Spleen (tissue), 11 donors: ENCODE measurements around the gene NFIX. TPM values are rescaled to one million over a fixed set of nuclear protein-coding genes. Genes with fewer than 3 reads are reported as not detected.

Experiments used
- DNase-seq: peaks from one replicate; pipeline ENCODE4 v3.0.0-alpha.2; 2020
- H3K27ac ChIP-seq, 8 donors: fragments of 200-600 bp; sonication (generic) in 7 of 8; 1 replicate in 4 of 8; 2 replicates in 4 of 8; pipeline versions ENCODE4 v1.5.0 to v1.8.0; 2016 to 2021; ENCODE audit warnings: inconsistent platforms in 4 of 8, mild to moderate bottlenecking in 4 of 8, moderate library complexity in 1 of 8
- H3K27me3 ChIP-seq, 7 donors: fragments of 200-600 bp; sonication (generic) in 6 of 7; replicated peaks in 1 of 7; 1 replicate in 4 of 7; 2 replicates in 3 of 7; pipeline versions ENCODE4 v1.5.0 to v1.8.0; 2016 to 2021; ENCODE audit warnings: inconsistent platforms in 3 of 7, mild to moderate bottlenecking in 1 of 7
- H3K36me3 ChIP-seq, 6 donors: fragments of 200-600 bp; sonication (generic) in 5 of 6; 1 replicate in 4 of 6; 2 replicates in 2 of 6; pipeline versions ENCODE4 v1.5.0 to v1.8.0; 2016 to 2021; ENCODE audit warnings: inconsistent platforms in 2 of 6
- H3K4me1 ChIP-seq, 6 donors: fragments of 200-600 bp; sonication (generic) in 5 of 6; 1 replicate in 3 of 6; 2 replicates in 3 of 6; pipeline versions ENCODE4 v1.5.0 to v1.8.0; 2016 to 2021; ENCODE audit warnings: inconsistent platforms in 3 of 6
- H3K4me3 ChIP-seq, 8 donors: fragments of 200-600 bp; sonication (generic) in 7 of 8; 1 replicate in 4 of 8; 2 replicates in 4 of 8; pipeline versions ENCODE4 v1.5.0 to v1.8.0; 2016 to 2021; ENCODE audit warnings: inconsistent platforms in 4 of 8, mild to moderate bottlenecking in 4 of 8, moderate library complexity in 2 of 8
- H3K9me3 ChIP-seq, 8 donors: fragments of 200-600 bp; sonication (generic) in 7 of 8; 1 replicate in 4 of 8; 2 replicates in 4 of 8; pipeline versions ENCODE4 v1.5.0 to v1.8.0; 2016 to 2021; ENCODE audit warnings: inconsistent platforms in 4 of 8
- CTCF ChIP-seq, 11 experiments: fragments of 200-600 bp in 7 of 11; fragments of 450-650 bp in 4 of 11; sonication (generic) in 4 of 11; IDR thresholded peaks in 8 of 11; conservative IDR thresholded peaks in 3 of 11; 1 replicate in 7 of 11; 2 replicates in 4 of 11; pipeline versions ENCODE4 v1.4.0 to v1.8.0; 2016 to 2021; ENCODE audit warnings: antibody characterized with exemption in 11 of 11, inconsistent platforms in 4 of 11, mild to moderate bottlenecking in 1 of 11
- POLR2A ChIP-seq, 3 donors: fragments of 450-650 bp; IDR thresholded peaks; one replicate each; pipeline ENCODE4 v1.5.1; 2017; ENCODE audit warnings: antibody characterized with exemption in 3 of 3, mild to moderate bottlenecking in 1 of 3
- POLR2AphosphoS5 ChIP-seq, 3 donors: sonication (generic); formaldehyde crosslinking; IDR thresholded peaks; one replicate each; pipeline ENCODE4 v1.5.1; 2017; ENCODE audit warnings: antibody characterized with exemption in 3 of 3
- WGBS, 5 donors: extraction: QIAGEN DNeasy Blood & Tissue Kit in 3 of 5; methylation state at CpG; one replicate each; pipeline versions ENCODE4 v1.1.5 to v1.1.7; 2013 to 2018; 5-methylcytosine and 5-hydroxymethylcytosine counted together
- intact Hi-C: fragments of 100-400 bp; cut with DNase I; formaldehyde crosslinking; loops from one replicate; pipeline ENCODE4 v1.15.0; 2023; ENCODE audit warnings: low total_unique reads
- polyA plus RNA-seq, 3 donors: library from polyadenylated mRNA; stranded (reverse); fragments of 200-250 nt; gene quantifications; one replicate each; pipeline ENCODE4 v1.2.1, GENCODE V29; 2013
- total RNA-seq, 7 donors: library from RNA; depleted of rRNA in 3 of 7; stranded (reverse); fragments of >200 nt in 3 of 7; fragmentation: NEBNext Ultra II Directional in 4 of 7; extraction: Animal tissue kit (Norgen Biotek cat#: 25700) in 4 of 7; gene quantifications; one replicate each; pipeline versions ENCODE4 v1.1.0 to v1.2.1, GENCODE V29; 2016 to 2021
- donor health status: healthy with polysubstance abuse.
- donor health status: DM: no; HTN: no; CAD: no; lungs with moderate emphysema.
- donor health status: DM: no; HTN: no; CAD: no.
- donor health status: Bipolar disorder and iron deficiency.
- donor health status: healthy.
- donor health status: DM: no; HTN: no; CAD: no.
- donor health status: DM: yes; HTN: yes; CAD: no.

The NFIX gene
- total and polyA plus RNA-seq, 10 donors = 1.1 to 41.4 (median 17.5) TPM

GRCh38 chr19:13015361-13016223 is 20.3 kb downstream of the NFIX start:
- intact Hi-C loops = no loop called here
- H3K36me3 ChIP-seq = no peaks in the 10 kb centered on the region
- DNase-seq = no peak
- TF ChIP-seq POLR2A (IDR thresholded peaks at IDR 0.05) (no peak), CTCF (IDR thresholded peaks at IDR 0.05 in 8 of 11, conservative IDR thresholded peaks at IDR 0.05 in 3 of 11) (no peak), POLR2AphosphoS5 (IDR thresholded peaks at IDR 0.05) (no peak)
- peaks cover 0 to 64% (median 39%) of the 10 kb centered on the region in 7 donors for H3K27me3 ChIP-seq
- H3K27ac ChIP-seq = no peak overlapping the region
- H3K9me3 ChIP-seq = no peaks in the 10 kb centered on the region
- no peak overlapping the region for H3K4me3 ChIP-seq
- WGBS, 5 donors = 77 to 86% (median 84%) methylated on average over 12 of the region's 12 CpGs
- H3K4me1 ChIP-seq = peaks cover 20 to 94% (median 67%) of the 10 kb centered on the region in 6 donors

GRCh38 chr19:13016245-13016627 is 21.0 kb downstream of the NFIX start:
- no peak for DNase-seq
- 66 to 90% (median 84%) methylated on average over 7 of the region's 7 CpGs for WGBS, 5 donors
- Histone ChIP-seq H3K36me3 (no peaks in the 10 kb centered on the region), H3K4me1 (peaks cover 20 to 93% (median 67%) of the 10 kb centered on the region in 6 donors), H3K9me3 (no peaks in the 10 kb centered on the region), H3K27ac (peak overlapping the region in 1 of 8 donors; percentile 91), H3K4me3 (no peak overlapping the region), H3K27me3 (peaks cover 0 to 58% (median 34%) of the 10 kb centered on the region in 7 donors)
- intact Hi-C loops = no loop called here
- no peak for TF ChIP-seq POLR2AphosphoS5 (IDR thresholded peaks at IDR 0.05)
- no peak for TF ChIP-seq POLR2A (IDR thresholded peaks at IDR 0.05)
- TF ChIP-seq CTCF (IDR thresholded peaks at IDR 0.05 in 8 of 11, conservative IDR thresholded peaks at IDR 0.05 in 3 of 11) = no peak

GRCh38 chr19:13016628-13017305 is 21.5 kb downstream of the NFIX start:
- no peak for TF ChIP-seq POLR2AphosphoS5 (IDR thresholded peaks at IDR 0.05)
- no peak for TF ChIP-seq CTCF (IDR thresholded peaks at IDR 0.05 in 8 of 11, conservative IDR thresholded peaks at IDR 0.05 in 3 of 11)
- TF ChIP-seq POLR2A (IDR thresholded peaks at IDR 0.05) = no peak
- H3K27ac ChIP-seq = peak overlapping the region in 2 of 8 donors; percentile 66 to 91
- DNase-seq = no peak
- H3K4me3 ChIP-seq = no peak overlapping the region
- peaks cover 0 to 52% (median 29%) of the 10 kb centered on the region in 7 donors for H3K27me3 ChIP-seq
- intact Hi-C loops = no loop called here
- 77 to 84% (median 82%) methylated on average over 22 of the region's 22 CpGs for WGBS, 5 donors
- H3K9me3 ChIP-seq = no peaks in the 10 kb centered on the region
- H3K4me1 ChIP-seq = peaks cover 21 to 93% (median 68%) of the 10 kb centered on the region in 6 donors
- H3K36me3 ChIP-seq = no peaks in the 10 kb centered on the region
